Heart left ventricle (tissue), 13 donors: ENCODE data around the gene PLOD2.

Experiments
- CTCF ChIP-seq, 12 donors: fragments of 200-600 bp; sonication (generic) in 4 of 12; IDR thresholded peaks; one replicate each; pipeline versions ENCODE4 v1.5.0 to v1.8.0; 2018 to 2022; ENCODE audit warnings: antibody characterized with exemption in 12 of 12, mild to moderate bottlenecking in 5 of 12
- POLR2A ChIP-seq, 2 donors: fragments of 450-650 bp; IDR thresholded peaks; one replicate each; pipeline ENCODE4 v1.6.1; 2017; ENCODE audit warnings: antibody characterized with exemption in 2 of 2, mild to moderate bottlenecking in 2 of 2, moderate library complexity in 2 of 2
- donor health status: ischemic (EF 13 %, LVEDD 7.1; RV severe dilation, severe dysfunction).
- donor health status: DM: no; HTN: yes; CAD: no.
- donor health status: DM: no; HTN: no; CAD: no.
- donor health status: ischemic (EF 25% LVEDD 6.9; RV normal size, moderate dysfunction).
- donor health status: ischemic (EF 25% LVEDD 5.7; RV mildly dilated, moderate dysfunction).
- donor health status: ischemic (EF 35%, LVEDD 5.7; RV mildly dilated, moderate dysfunction).
- donor health status: nonischemic (EF 11% LVEDD 7.7; RV severe dilation, severe dysfunction).
- donor health status: DM: yes; HTN: yes; CAD: no.
- donor health status: PGD.
- donor health status: ischemic (EF 29% LVEDD 5.4; RV normal size, mild dysfunction).
- donor health status: nonischemic (EF 23%, LVEDD 6.1; RV moderate dilation, normal function).

GRCh38 chr3:146189519-146190173 lies 28.7 kb upstream of the PLOD2 start:
- TF ChIP-seq POLR2A (IDR thresholded peaks at IDR 0.05) (no peak), CTCF (IDR thresholded peaks at IDR 0.05) (peak; percentile 69 to 86 (median 80))
